ENCODE data around the gene KRT10.

The KRT10 gene

GRCh38 chr17:40795019-40795667 lies 27.3 kb downstream of the KRT10 start:
- no peak for DNase-seq (ENCODE audit: insufficient read length, low spot score)
- TF ChIP-seq CTCF (IDR thresholded peaks at IDR 0.05; ENCODE audit: insufficient read depth, missing control alignments), result no peak
- no peak for FAIRE-seq

GRCh38 chr17:40794466-40794865 lies 27.9 kb downstream of the KRT10 start:
- no peak for FAIRE-seq
- DNase-seq (ENCODE audit: insufficient read length, low spot score), result no peak
- no peak for TF ChIP-seq CTCF (IDR thresholded peaks at IDR 0.05; ENCODE audit: insufficient read depth, missing control alignments)

GRCh38 chr17:40793832-40794231 lies 28.6 kb downstream of the KRT10 start:
- no peak for TF ChIP-seq CTCF (IDR thresholded peaks at IDR 0.05; ENCODE audit: insufficient read depth, missing control alignments)
- FAIRE-seq, result no peak
- DNase-seq (ENCODE audit: insufficient read length, low spot score), result no peak

GRCh38 chr17:40791787-40792436 lies 30.5 kb downstream of the KRT10 start:
- FAIRE-seq, result no peak
- TF ChIP-seq CTCF (IDR thresholded peaks at IDR 0.05; ENCODE audit: insufficient read depth, missing control alignments), result peak; percentile 70
- no peak for DNase-seq (ENCODE audit: insufficient read length, low spot score)

- TF ChIP-seq CTCF (IDR thresholded peaks at IDR 0.05; ENCODE audit: insufficient read depth, missing control alignments), result no peak
- FAIRE-seq, result no peak
These were observed 31.3 kb downstream of the KRT10 start for GRCh38 chr17:40791111-40791510.

GRCh38 chr17:40782450-40782849 lies 40.0 kb downstream of the KRT10 start, which contains the start of gene KRT27:
Gene KRT27 (minus strand): TSS chr17:40782550. CDS start chr17:40782493, 57 bp downstream.
- no peak for TF ChIP-seq CTCF (IDR thresholded peaks at IDR 0.05; ENCODE audit: insufficient read depth, missing control alignments)
- DNase-seq (ENCODE audit: insufficient read length, low spot score) (no peak), FAIRE-seq (no peak)

More at GRCh38 chr17:40791111-40791510, 31.3 kb downstream of the KRT10 start:
- DNase-seq (ENCODE audit: insufficient read length, low spot score), result no peak
